WERI-Rb-1 (cell line): ENCODE measurements around the gene WSCD1.

Source experiments
- DNase-seq: peaks from one replicate; pipeline ENCODE4 v3.0.0-alpha.2; 2020
- H3K27ac ChIP-seq: fragments of 250-450 bp; sonication (Bioruptor Pico); 2 replicates; pipeline ENCODE4 v1.5.1; 2020; ENCODE audit warnings: mild to moderate bottlenecking, moderate library complexity
- H3K27me3 ChIP-seq: fragments of 250-450 bp; sonication (Bioruptor Pico); 2 replicates; pipeline ENCODE4 v1.5.1; 2021; ENCODE audit warnings: mild to moderate bottlenecking, low read depth, moderate library complexity; ENCODE audit not compliant: insufficient read depth, severe bottlenecking
- H3K36me3 ChIP-seq: fragments of 250-450 bp; sonication (Bioruptor Pico); 2 replicates; pipeline ENCODE4 v1.5.1; 2020; ENCODE audit warnings: mild to moderate bottlenecking, moderate library complexity
- H3K4me3 ChIP-seq: 2 replicates; pipeline ENCODE4 v1.5.1; 2011; ENCODE audit warnings: low read depth, mild to moderate bottlenecking, control low read depth, low read length
- H3K9me3 ChIP-seq: fragments of 250-450 bp; sonication (Bioruptor Pico); 2 replicates; pipeline ENCODE4 v1.5.1; 2021; ENCODE audit warnings: mild to moderate bottlenecking, moderate library complexity; ENCODE audit not compliant: severe bottlenecking
- TF ChIP-seq, protein P1 (sequence below): IDR thresholded peaks from 2 replicates; pipeline ENCODE4 v1.5.1; 2011; ENCODE audit warnings: low read depth, mild to moderate bottlenecking, control low read depth, inconsistent platforms, low read length

Gene WSCD1

GRCh38 chr17:6168296-6168695 lies 98.1 kb downstream of the WSCD1 start:
- TF ChIP-seq, protein P1, sequence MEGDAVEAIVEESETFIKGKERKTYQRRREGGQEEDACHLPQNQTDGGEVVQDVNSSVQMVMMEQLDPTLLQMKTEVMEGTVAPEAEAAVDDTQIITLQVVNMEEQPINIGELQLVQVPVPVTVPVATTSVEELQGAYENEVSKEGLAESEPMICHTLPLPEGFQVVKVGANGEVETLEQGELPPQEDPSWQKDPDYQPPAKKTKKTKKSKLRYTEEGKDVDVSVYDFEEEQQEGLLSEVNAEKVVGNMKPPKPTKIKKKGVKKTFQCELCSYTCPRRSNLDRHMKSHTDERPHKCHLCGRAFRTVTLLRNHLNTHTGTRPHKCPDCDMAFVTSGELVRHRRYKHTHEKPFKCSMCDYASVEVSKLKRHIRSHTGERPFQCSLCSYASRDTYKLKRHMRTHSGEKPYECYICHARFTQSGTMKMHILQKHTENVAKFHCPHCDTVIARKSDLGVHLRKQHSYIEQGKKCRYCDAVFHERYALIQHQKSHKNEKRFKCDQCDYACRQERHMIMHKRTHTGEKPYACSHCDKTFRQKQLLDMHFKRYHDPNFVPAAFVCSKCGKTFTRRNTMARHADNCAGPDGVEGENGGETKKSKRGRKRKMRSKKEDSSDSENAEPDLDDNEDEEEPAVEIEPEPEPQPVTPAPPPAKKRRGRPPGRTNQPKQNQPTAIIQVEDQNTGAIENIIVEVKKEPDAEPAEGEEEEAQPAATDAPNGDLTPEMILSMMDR: no peak
- Histone ChIP-seq H3K27me3 (no peaks in the 10 kb centered on the region), H3K4me3 (no peak overlapping the region), H3K9me3 (no peaks in the 10 kb centered on the region), H3K36me3 (no peaks in the 10 kb centered on the region), H3K27ac (no peak overlapping the region)
- no peak for DNase-seq

DNA sequence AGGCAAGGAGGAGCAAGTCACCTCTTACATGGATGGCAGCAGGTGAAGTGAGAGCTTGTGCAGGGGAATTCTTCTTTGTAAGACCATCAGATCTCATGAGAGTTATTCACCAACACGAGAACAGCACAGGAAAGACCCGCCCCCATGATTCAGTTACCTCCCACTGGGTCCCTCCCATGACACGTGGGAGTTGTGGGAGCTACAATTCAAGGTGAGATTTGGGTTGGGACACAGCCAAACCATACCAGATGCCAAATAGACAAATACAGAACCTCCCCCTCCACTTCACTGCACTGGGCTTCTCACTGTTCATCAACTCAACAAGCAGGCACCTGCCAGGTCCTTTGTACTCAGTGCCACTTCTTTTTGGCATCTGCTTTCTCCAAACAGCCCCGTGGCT lies 100.2 kb downstream of the WSCD1 start:
- DNase-seq: no peak
- H3K27ac ChIP-seq: no peak overlapping the region
- H3K36me3 ChIP-seq: no peaks in the 10 kb centered on the region
- TF ChIP-seq, protein P1: no peak
- no peak overlapping the region for H3K4me3 ChIP-seq
- no peaks in the 10 kb centered on the region for H3K27me3 ChIP-seq
- no peaks in the 10 kb centered on the region for H3K9me3 ChIP-seq

- DNase-seq: peak; percentile 93
- Histone ChIP-seq H3K27ac (peak overlapping the region; percentile 64), H3K4me3 (no peak overlapping the region), H3K9me3 (no peaks in the 10 kb centered on the region), H3K27me3 (no peaks in the 10 kb centered on the region), H3K36me3 (no peaks in the 10 kb centered on the region)
- TF ChIP-seq, protein P1: no peak
Measured at GRCh38 chr17:6172642-6173330, 102.6 kb downstream of the WSCD1 start.

DNA sequence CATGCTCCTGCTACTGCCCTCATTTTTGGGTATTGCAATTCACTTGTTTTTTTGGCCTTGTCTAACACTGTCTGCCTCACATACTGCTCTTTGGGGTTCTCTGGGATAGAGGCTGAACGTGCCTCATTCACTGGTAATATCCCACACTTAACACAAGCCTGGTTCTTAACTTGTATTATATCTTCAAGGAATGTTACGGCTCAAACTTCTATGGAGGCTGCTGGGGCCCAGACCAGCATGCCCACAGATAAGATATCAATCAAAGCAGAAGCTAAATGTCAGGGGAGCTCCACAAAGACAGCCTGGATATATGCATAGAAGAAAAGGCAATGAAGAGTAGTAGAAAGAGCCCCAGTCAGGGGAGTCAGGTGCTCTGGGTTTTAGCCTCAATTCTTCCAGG lies 103.5 kb downstream of the WSCD1 start:
- Histone ChIP-seq H3K27me3 (no peaks in the 10 kb centered on the region), H3K9me3 (no peaks in the 10 kb centered on the region), H3K4me3 (no peak overlapping the region), H3K27ac (peak overlapping the region; percentile 64), H3K36me3 (no peaks in the 10 kb centered on the region)
- TF ChIP-seq, protein P1: no peak
- DNase-seq: no peak
